Measurements from ENCODE around the gene KIAA0753.

DNA sequence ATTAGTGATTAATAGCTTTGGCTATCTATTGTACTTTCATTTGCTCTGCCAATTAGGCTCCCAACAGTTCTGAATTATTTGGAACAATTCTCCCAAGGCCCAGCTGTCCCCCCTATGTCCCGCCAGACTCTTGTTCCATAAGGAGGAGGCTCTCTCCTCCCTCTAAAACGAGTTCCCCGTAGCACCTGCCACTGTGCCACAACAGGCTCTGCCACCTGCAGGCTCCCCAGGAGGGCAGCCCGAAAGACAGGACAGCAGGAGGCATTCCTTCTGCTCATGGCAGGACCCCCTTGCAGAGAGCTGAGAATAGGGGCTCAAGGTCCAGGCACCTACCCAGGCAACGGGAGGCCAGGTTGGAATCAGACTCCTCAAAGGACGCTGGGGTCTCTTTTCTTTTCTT, 93.2 kb downstream of the KIAA0753 start:
- TF ChIP-seq, protein P1, sequence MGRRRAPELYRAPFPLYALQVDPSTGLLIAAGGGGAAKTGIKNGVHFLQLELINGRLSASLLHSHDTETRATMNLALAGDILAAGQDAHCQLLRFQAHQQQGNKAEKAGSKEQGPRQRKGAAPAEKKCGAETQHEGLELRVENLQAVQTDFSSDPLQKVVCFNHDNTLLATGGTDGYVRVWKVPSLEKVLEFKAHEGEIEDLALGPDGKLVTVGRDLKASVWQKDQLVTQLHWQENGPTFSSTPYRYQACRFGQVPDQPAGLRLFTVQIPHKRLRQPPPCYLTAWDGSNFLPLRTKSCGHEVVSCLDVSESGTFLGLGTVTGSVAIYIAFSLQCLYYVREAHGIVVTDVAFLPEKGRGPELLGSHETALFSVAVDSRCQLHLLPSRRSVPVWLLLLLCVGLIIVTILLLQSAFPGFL (CRISPR knock-in tag; IDR thresholded peaks at IDR 0.05): no peak
- no peak for TF ChIP-seq RFX5 (IDR thresholded peaks at IDR 0.05; ENCODE audit: low read depth, low read length)
- TF ChIP-seq, protein P2, sequence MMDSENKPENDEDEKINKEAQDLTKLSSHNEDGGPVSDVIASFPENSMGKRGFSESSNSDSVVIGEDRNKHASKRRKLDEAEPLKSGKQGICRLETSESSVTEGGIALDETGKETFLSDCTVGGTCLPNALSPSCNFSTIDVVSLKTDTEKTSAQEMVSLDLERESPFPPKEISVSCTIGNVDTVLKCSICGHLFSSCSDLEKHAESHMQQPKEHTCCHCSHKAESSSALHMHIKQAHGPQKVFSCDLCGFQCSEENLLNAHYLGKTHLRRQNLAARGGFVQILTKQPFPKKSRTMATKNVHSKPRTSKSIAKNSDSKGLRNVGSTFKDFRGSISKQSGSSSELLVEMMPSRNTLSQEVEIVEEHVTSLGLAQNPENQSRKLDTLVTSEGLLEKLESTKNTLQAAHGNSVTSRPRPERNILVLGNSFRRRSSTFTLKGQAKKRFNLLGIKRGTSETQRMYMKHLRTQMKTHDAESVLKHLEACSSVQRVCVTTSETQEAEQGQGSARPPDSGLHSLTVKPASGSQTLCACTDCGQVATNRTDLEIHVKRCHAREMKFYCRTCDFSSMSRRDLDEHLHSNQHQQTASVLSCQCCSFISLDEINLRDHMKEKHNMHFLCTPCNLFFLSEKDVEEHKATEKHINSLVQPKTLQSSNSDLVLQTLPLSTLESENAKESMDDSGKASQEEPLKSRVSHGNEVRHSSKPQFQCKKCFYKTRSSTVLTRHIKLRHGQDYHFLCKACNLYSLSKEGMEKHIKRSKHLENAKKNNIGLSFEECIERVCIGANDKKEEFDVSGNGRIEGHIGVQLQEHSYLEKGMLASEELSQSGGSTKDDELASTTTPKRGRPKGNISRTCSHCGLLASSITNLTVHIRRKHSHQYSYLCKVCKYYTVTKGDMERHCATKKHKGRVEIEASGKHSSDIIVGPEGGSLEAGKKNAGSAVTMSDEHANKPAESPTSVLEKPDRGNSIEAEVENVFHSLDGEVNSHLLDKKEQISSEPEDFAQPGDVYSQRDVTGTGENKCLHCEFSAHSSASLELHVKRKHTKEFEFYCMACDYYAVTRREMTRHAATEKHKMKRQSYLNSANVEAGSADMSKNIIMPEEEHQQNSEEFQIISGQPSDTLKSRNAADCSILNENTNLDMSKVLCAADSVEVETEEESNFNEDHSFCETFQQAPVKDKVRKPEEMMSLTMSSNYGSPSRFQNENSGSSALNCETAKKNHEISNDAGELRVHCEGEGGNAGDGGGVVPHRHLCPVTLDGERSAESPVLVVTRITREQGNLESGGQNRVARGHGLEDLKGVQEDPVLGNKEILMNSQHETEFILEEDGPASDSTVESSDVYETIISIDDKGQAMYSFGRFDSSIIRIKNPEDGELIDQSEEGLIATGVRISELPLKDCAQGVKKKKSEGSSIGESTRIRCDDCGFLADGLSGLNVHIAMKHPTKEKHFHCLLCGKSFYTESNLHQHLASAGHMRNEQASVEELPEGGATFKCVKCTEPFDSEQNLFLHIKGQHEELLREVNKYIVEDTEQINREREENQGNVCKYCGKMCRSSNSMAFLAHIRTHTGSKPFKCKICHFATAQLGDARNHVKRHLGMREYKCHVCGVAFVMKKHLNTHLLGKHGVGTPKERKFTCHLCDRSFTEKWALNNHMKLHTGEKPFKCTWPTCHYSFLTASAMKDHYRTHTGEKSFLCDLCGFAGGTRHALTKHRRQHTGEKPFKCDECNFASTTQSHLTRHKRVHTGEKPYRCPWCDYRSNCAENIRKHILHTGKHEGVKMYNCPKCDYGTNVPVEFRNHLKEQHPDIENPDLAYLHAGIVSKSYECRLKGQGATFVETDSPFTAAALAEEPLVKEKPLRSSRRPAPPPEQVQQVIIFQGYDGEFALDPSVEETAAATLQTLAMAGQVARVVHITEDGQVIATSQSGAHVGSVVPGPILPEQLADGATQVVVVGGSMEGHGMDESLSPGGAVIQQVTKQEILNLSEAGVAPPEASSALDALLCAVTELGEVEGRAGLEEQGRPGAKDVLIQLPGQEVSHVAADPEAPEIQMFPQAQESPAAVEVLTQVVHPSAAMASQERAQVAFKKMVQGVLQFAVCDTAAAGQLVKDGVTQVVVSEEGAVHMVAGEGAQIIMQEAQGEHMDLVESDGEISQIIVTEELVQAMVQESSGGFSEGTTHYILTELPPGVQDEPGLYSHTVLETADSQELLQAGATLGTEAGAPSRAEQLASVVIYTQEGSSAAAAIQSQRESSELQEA (IDR thresholded peaks at IDR 0.05; ENCODE audit: low read depth): no peak

Measured in K562 (cell line).